ENCODE data around the gene BTBD6. TPM values are rescaled to one million over a fixed set of nuclear protein-coding genes. Genes with fewer than 3 reads are reported as not detected.

BTBD6 gene
- total and polyA plus RNA-seq, 2 experiments from 2014 or later: 2.2 to 11.6 TPM

GRCh38 chr14:105252552-105253328 is 4.4 kb downstream of the BTBD6 start:
- Histone ChIP-seq H3K4me1 (ENCODE audit: insufficient read depth) (no peaks in the 10 kb centered on the region), H3K79me2 (replicated peaks; ENCODE audit: insufficient read depth) (no peaks in the 10 kb centered on the region), H2AFZ (no peak overlapping the region), H3K27ac (ENCODE audit: low read depth) (no peak overlapping the region), H3K9me2 (ENCODE audit: insufficient read depth) (no peaks in the 10 kb centered on the region), H3K27me3 (ENCODE audit: insufficient read depth) (no peaks in the 10 kb centered on the region), H3K4me3 (no peak overlapping the region), H3K4me2 (no peak overlapping the region), H3K36me3 (ENCODE audit: insufficient read depth) (no peaks in the 10 kb centered on the region), H3F3A (replicated peaks; ENCODE audit: low read depth) (0 out of 2 replicates have a peak, but pooled peaks cover 6% of the 10 kb centered on the region), H4K20me1 (replicated peaks; ENCODE audit: insufficient read depth) (peaks cover 3% of the 10 kb centered on the region)
- Mint-ChIP-seq H3K4me1 (no peaks in the 10 kb centered on the region), H3K27me3 (ENCODE audit: insufficient read depth, low read depth, poor library complexity) (peaks cover 8% of the 10 kb centered on the region), H3K27ac (no peak overlapping the region), H3K36me3 (ENCODE audit: low read depth) (peaks cover 16% of the 10 kb centered on the region), H3K4me3 (no peak overlapping the region), H3K9me3 (no peaks in the 10 kb centered on the region)
- ATAC-seq: no peak
- DNase-seq (ENCODE audit: low spot score): no peak
- no peak for TF ChIP-seq ZNF331 (CRISPR knock-in tag; IDR thresholded peaks at IDR 0.05; ENCODE audit: low read depth)
- no peak for TF ChIP-seq EZH2 (IDR thresholded peaks at IDR 0.05; ENCODE audit: low read depth, unreplicated experiment)
- no peak for TF ChIP-seq NANOG (IDR thresholded peaks at IDR 0.05; ENCODE audit: borderline replicate concordance)
- TF ChIP-seq, protein P1, sequence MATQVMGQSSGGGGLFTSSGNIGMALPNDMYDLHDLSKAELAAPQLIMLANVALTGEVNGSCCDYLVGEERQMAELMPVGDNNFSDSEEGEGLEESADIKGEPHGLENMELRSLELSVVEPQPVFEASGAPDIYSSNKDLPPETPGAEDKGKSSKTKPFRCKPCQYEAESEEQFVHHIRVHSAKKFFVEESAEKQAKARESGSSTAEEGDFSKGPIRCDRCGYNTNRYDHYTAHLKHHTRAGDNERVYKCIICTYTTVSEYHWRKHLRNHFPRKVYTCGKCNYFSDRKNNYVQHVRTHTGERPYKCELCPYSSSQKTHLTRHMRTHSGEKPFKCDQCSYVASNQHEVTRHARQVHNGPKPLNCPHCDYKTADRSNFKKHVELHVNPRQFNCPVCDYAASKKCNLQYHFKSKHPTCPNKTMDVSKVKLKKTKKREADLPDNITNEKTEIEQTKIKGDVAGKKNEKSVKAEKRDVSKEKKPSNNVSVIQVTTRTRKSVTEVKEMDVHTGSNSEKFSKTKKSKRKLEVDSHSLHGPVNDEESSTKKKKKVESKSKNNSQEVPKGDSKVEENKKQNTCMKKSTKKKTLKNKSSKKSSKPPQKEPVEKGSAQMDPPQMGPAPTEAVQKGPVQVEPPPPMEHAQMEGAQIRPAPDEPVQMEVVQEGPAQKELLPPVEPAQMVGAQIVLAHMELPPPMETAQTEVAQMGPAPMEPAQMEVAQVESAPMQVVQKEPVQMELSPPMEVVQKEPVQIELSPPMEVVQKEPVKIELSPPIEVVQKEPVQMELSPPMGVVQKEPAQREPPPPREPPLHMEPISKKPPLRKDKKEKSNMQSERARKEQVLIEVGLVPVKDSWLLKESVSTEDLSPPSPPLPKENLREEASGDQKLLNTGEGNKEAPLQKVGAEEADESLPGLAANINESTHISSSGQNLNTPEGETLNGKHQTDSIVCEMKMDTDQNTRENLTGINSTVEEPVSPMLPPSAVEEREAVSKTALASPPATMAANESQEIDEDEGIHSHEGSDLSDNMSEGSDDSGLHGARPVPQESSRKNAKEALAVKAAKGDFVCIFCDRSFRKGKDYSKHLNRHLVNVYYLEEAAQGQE (IDR thresholded peaks at IDR 0.05; ENCODE audit: unreplicated experiment): no peak
- TF ChIP-seq POLR2AphosphoS5 (IDR thresholded peaks at IDR 0.05; ENCODE audit: low read depth): no peak
- TF ChIP-seq STAT1 (IDR thresholded peaks at IDR 0.05; ENCODE audit: unreplicated experiment): no peak
- no peak for TF ChIP-seq CREB1 (CRISPR knock-in tag; IDR thresholded peaks at IDR 0.05; ENCODE audit: low read depth)
- TF ChIP-seq, protein P2, sequence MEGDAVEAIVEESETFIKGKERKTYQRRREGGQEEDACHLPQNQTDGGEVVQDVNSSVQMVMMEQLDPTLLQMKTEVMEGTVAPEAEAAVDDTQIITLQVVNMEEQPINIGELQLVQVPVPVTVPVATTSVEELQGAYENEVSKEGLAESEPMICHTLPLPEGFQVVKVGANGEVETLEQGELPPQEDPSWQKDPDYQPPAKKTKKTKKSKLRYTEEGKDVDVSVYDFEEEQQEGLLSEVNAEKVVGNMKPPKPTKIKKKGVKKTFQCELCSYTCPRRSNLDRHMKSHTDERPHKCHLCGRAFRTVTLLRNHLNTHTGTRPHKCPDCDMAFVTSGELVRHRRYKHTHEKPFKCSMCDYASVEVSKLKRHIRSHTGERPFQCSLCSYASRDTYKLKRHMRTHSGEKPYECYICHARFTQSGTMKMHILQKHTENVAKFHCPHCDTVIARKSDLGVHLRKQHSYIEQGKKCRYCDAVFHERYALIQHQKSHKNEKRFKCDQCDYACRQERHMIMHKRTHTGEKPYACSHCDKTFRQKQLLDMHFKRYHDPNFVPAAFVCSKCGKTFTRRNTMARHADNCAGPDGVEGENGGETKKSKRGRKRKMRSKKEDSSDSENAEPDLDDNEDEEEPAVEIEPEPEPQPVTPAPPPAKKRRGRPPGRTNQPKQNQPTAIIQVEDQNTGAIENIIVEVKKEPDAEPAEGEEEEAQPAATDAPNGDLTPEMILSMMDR (conservative IDR thresholded peaks at IDR 0.05; ENCODE audit: low read depth in 2 of 2): no peak
- TF ChIP-seq JUNB (IDR thresholded peaks at IDR 0.05; ENCODE audit: unreplicated experiment): no peak
- no peak for TF ChIP-seq ZNF114 (CRISPR knock-in tag; IDR thresholded peaks at IDR 0.05)
- TF ChIP-seq ZNF462 (CRISPR knock-in tag; IDR thresholded peaks at IDR 0.05): no peak
- TF ChIP-seq, protein P3, sequence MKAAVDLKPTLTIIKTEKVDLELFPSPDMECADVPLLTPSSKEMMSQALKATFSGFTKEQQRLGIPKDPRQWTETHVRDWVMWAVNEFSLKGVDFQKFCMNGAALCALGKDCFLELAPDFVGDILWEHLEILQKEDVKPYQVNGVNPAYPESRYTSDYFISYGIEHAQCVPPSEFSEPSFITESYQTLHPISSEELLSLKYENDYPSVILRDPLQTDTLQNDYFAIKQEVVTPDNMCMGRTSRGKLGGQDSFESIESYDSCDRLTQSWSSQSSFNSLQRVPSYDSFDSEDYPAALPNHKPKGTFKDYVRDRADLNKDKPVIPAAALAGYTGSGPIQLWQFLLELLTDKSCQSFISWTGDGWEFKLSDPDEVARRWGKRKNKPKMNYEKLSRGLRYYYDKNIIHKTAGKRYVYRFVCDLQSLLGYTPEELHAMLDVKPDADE (IDR thresholded peaks at IDR 0.05): no peak
- no peak for TF ChIP-seq EZH2phosphoT487 (IDR thresholded peaks at IDR 0.05; ENCODE audit: unreplicated experiment)
